Keratinocyte (primary cell): Measurements from ENCODE around the gene CTNND1.

Experiments used
- CTCF ChIP-seq, 3 experiments: IDR thresholded peaks in 1 of 3; conservative IDR thresholded peaks in 1 of 3; optimal IDR thresholded peaks in 1 of 3; 2 replicates in 2 of 3; 3 replicates in 1 of 3; pipeline versions ENCODE3 to v1.5.1; 2011; ENCODE audit warnings: low read length in 3 of 3, mild to moderate bottlenecking in 3 of 3, moderate library complexity in 2 of 3, control low read depth in 1 of 3, inconsistent platforms in 1 of 3; ENCODE audit not compliant: insufficient read depth in 2 of 3; ENCODE audit errors: extremely low read depth in 1 of 3
- EZH2 ChIP-seq: IDR thresholded peaks from one replicate; pipeline ENCODE4 v1.6.1; 2012; ENCODE audit warnings: inconsistent platforms, mild to moderate bottlenecking, low read length, moderate library complexity

DNA sequence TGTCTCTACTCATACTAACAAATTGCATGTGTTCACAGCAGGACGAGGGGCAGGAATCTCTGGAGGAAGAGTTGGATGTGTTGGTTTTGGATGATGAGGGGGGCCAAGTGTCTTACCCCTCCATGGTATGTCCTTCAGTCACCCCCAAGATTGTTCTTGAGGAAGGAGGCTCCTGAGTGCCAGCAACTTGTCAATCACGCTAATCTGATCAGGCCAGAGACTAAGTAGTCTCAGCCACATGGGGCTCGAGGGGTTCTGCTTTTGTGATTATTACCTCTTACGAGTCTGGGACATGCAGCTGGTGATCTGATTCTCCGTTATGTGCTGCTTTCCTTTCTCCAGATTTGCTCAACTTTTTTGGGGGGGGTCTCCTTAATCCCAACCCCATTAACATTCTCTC is 54.3 kb downstream of the CTNND1 start:
- TF ChIP-seq CTCF (optimal IDR thresholded peaks at IDR 0.05 in 1 of 3, IDR thresholded peaks at IDR 0.05 in 1 of 3, conservative IDR thresholded peaks at IDR 0.05 in 1 of 3; ENCODE audit: extremely low read depth in 1 of 3, insufficient read depth in 2 of 3, low read length in 3 of 3) (no peak), EZH2 (no peak)
